CD4-positive, alpha-beta T cell treated with Interleukin-15 for 4 hours (primary cell): ENCODE measurements around the gene SNX9.

Experiments
- DNase-seq: peaks from one replicate; pipeline ENCODE4 v3.0.0-alpha.2; 2020; ENCODE audit warnings: low spot score

SNX9 gene

DNA sequence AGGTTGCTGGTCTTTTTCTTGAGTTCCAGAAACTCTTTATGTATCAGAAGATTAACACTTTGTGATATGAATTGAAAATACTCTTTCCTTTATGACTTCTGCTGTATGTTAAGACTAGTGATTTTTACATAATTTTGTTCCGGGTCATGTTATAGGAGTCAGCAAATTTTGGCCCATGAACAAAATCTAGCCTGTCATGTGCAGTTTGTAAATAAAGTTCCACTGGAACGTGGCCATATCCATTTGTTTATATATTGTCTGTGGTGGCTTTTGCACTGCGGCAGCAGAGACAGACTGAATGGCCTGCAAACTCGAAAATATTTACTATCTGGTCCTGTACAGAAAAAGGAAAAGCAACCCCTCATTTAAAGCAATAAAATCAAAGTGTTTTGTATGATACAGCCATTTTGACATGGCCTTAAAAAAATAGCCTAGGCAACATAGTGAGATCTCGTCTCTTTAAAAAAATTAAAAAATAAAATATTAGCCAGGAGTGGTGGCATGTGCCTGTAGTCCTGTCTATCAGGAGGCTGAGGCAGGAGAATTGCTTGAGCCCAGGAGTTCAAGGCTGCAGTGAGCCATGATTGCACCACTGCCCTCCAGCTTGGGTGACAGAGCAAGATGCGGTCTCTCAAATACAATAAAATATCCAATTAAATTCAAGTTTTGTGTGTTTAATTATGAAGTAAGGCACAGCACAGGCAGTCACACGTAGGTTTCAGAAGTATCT lies 36.9 kb downstream of the SNX9 start:
- no peak for DNase-seq

DNA sequence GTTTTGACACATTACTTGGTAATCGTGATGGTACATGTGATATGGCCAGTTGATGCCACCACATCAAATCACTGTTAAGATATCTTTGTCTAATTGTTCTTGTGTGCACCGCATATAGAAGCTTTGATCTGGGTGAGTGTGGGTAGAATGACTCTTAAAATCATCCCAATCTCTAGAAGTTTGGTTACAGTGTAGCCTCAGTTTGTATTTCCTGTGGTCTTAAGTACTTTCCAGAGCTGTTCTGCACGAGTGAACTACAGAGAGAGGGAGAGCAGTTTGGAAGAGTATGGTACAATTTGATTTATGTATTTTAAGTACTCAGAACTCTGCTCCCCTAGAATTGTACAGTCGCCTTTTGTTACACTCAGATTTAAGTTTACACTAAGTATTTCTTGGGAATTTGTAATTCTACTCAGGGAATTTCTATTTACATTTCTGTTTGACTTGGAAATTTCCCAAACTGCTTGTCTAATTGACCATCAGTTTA lies 37.5 kb downstream of the SNX9 start:
- DNase-seq: peak; percentile 54

- DNase-seq: no peak
These were observed 38.1 kb downstream of the SNX9 start for GRCh38 chr6:157861184-157861583.

DNA sequence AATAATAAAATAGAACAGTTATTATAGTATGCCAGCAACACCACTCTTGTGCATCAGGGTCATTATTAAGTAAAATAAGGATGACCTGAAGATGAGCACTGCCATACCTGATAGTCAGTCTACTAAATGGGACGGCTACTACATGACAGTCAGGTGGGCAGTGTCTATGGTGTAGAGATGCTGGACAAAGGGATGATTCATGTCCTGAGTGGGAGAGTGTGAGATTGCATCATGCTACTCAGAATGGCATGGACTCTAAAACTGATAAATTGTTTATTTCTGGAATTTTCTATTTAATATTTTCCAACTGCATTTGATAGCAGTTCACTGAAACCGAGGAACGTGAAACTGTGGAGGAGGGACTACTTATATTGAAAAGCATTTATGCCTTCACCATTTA lies 38.8 kb downstream of the SNX9 start:
- DNase-seq: no peak

DNA sequence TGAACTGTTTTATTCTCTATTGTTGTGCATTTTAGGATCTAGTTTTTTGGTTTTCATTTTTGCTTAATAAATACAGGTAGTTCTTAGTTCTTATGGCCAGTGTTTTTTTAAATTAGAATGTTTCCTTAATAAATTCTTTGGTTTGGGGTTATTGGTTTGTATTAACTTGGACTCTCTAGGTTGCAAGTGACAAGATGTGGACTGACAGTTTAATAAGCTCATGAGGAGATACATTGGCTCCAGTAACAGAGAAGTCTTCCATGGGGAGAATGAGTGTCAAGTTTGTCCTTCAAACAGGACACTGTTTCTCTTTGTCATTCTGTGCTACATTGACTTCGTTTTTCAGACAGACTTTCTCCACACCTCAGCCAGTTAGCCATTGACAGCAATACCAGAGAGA lies 39.7 kb downstream of the SNX9 start:
- no peak for DNase-seq

DNA sequence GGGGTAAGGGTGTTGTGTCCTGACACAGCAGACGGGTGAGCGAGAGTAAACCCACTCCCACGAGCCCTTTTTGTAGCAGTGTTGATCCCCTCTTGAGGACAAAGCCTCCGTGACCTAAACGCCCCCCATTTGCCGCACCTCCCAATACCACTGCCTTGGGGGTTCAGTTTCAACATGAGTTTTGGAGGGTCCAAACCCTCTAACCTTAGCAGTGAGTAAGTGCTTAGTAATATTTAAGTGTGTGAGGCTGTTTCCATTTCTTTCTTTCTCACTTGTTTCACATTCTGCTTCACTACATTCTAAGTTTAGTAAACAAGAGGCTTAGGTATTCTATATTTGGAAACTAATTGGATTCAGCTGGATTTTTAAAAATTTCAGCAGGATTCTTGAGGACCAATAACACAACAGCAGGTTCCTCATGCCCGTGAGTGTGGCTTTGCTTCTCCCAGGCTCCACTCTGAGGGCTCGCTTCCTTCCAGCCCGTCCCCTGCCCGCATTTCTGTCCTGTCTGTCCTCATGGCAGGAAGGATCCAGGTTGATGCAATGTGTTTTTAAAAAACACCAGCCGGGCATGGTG lies 41.2 kb downstream of the SNX9 start:
- no peak for DNase-seq

DNA sequence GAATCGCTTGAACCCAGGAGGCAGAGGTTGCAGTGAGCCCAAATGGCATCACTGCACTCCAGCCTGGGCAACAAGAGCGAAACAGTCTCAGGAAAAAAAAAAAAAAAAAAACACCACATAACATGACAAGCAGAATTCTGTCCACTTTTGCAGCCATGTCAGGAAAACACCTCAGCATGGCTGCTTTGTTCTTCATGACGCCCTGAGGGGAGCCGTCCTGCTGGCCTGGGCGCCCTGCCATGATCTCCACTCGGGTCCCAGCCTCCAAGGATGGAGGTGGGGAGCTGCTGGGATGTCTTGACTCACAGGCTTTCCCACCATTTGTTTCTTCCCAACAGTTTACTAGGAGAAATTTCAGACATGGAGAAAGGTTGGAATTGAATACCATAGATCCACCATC lies 42.2 kb downstream of the SNX9 start:
- DNase-seq: no peak

- DNase-seq: peak; percentile 17
These were observed 44.1 kb downstream of the SNX9 start for GRCh38 chr6:157867155-157867559.

- no peak for DNase-seq
These were observed 44.9 kb downstream of the SNX9 start for GRCh38 chr6:157867981-157868380.

- DNase-seq: no peak
These were observed 45.8 kb downstream of the SNX9 start for GRCh38 chr6:157868835-157869234.

DNA sequence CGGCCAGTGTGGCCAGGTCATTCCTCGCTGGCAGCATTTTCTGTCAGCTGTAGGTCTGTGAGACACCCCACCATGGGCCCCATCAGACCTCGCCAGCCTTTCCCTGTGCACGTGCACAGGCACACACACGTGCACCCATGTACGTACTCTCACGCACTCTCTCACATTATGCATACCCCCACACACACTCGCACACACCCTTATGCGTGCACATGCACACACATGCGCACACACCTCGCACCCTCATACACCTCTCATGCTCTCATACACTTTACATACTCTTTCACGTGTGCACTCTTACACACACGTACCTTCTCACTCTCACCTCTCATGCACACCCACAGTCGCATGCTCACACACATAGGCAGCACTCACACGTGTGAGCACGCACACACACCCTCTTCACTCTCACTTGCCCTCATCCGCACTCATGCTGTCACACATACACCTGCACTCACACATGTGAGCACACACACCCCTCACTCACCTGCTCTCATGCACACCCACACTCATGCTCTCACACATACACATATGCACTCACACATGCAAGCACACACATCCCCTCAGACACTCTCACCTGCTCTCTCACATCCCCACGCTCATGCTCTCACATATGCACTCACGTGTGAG lies 46.7 kb downstream of the SNX9 start:
- DNase-seq: no peak

DNA sequence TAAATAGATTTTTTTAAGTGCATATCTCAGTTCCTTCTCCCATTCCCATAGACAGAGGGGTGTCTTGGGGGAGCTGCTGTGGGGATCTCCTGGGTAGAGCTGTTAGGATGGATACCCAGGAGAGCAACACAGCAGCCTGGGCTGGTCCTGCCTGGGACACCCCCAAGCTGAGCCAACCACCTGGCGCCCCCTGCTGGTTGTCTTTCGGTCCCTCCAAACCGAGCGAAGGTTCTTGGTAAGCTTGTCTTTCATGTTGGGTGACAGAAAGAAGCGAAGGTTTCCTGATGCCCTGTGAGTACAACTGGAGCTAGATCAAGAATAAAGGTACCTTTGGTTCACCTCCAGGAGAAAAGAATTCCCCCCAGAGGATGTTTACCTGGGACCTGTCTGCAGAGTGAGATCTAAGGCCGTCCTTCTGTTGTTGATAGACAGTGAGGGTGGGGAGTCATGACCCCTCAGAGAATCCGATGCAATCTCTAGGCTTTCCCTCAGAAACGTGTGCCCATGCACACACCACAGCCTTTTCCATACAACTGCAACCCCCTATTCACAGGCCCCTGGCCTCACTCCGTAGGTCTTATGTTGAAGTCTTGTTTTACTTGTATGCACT lies 50.8 kb downstream of the SNX9 start:
- DNase-seq: peak; percentile 76

DNA sequence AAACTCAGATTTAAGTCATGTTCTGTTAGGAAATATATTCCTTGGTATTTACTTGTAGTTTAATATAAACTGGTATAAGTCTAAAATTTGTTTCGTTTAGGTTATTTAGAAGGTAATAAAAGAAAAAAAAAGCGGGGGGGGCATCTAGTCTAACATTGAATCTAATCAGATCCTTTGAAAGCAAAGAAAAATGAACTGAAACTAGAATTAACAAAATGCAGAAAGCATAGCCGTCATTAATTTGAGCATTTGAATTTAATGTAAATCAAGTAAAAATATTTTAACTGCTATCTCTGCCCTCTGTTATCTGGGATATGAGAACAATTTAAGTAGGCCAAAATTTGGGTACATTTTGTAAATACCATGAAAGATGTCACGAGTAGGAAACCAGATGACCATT lies 54.1 kb downstream of the SNX9 start:
- no peak for DNase-seq

- no peak for DNase-seq
These were observed 54.8 kb downstream of the SNX9 start for GRCh38 chr6:157877573-157878438.

DNA sequence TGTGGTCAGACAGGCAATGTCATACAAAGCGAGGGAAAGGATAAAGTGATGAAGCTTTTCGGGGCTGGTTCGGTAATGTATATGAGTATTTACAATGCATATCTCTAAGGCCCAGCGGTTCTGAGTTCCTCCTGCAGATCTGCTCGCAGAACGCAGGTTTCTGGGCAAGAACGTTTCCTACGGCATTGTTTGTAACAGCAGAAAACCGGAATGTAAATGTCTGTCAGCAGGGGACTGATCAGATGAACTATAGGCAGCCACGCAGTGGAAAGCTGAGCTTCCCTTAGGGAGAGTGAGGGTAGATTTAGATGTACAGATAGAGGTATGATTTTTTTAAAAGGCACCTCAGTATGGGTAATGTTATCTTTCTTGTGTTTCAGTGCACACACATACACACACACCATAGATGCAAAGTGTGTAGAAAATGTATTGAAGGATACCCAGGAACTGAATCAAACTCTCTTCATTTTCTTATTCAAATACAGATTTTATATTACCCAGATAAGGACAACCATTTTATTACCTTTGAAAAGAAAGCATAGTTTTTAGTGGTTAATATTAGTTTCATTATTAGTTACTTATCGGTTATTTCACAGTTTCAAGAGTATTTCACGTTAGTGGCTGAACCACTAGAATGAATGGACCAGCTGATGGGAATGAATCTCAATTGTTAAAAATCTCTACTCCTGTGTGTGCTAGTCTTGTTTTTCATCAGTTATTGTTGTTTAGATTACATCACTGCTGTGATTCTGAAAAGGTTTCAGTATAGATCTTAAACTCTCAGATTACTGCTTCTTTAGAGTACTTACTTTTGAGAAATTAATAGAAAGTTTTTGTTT lies 56.2 kb downstream of the SNX9 start:
- no peak for DNase-seq

DNA sequence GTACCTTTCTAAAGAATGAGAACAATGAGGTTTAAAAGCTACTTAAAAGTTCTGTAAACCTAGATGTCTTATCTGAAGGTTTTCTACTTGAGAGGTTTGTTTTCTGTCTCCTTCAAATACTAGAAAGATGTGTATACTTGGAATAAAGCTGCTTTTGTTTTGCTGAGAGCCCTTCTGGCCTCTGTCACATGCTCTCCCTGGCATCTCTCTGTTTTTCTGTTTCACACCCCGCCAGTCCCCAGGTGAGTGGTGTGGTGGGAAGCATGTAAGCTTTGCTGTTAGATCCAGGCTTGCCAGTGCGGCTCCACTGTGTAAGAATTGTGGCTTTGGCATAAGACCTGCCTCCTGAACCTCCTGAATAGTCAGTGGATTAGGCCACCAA lies 56.8 kb downstream of the SNX9 start:
- no peak for DNase-seq

DNA sequence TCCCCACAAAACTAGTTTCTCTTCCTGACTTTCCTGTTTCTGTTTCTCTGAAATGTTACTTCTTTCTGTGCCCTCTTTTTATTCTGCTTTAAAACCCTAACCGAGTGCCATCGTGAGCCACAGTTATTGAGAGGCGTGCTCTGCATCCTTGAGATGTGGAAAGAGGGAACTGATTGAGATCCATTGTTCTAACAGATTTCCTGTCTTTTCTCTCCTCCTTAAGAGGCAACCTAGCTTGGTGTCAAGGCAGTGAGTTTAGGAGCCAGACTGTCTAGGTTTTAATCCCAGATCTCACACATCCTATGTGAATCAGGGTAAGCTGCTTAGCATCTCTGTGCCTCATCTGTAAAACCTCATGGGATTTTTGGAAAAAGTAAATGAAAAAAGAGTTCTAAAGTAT lies 57.5 kb downstream of the SNX9 start:
- DNase-seq: no peak

DNA sequence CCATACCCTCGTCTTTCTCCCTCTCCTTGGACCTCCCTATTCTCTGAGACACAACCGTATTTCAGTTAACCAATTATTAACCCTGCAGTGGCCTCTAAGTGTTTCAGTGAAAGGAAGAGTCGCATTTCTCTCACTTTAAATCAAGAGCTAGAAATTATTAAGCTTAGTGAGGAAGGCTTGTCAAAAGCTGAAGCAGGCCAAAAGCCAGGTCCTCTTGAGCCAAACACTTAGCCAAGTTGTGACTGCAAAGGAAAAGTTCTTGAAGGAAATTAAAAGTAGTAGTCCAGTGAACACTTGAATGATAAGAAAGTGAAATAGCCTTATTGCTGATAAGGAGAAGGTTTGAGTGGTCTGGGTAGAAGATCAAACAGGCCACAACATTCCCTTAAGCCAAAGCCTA lies 58.3 kb downstream of the SNX9 start:
- no peak for DNase-seq

GRCh38 chr6:157884756-157885155 lies 61.7 kb downstream of the SNX9 start:
- DNase-seq: no peak

GRCh38 chr6:157885211-157885788 lies 62.3 kb downstream of the SNX9 start:
- peak; percentile 41 for DNase-seq

DNA sequence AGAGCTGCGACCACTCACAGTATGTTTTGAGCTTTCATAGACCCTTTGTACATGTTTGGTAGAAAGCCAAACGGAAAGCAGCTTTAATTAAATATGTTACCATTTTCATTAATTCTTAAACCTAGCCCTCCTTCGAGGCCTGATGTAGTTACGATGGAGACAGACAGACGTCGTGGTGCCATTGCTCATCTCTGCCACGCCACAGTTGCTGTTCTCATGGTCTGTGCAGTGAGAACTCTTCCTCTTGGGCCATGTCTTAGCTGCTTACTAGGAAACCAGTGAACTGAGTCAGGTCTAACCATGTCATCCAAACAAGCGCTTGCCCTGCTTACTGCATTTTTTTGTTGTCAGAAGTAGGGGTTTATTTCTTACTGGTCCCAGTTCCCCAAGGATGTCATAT lies 62.8 kb downstream of the SNX9 start:
- DNase-seq: no peak
